Peyer's patch (tissue), 4 donors: ENCODE measurements around the gene ZNF160.

Experiments used
- POLR2A ChIP-seq, 2 donors: fragments of 450-650 bp; IDR thresholded peaks; one replicate each; pipeline ENCODE4 v1.5.1; 2017; ENCODE audit warnings: antibody characterized with exemption in 2 of 2, mild to moderate bottlenecking in 2 of 2, moderate library complexity in 2 of 2
- TF ChIP-seq, protein P1 (sequence below), 6 experiments: fragments of 450-650 bp in 4 of 6; fragments of 200-600 bp in 2 of 6; sonication (generic) in 1 of 6; IDR thresholded peaks; one replicate each; pipeline ENCODE4 v1.5.1; 2017 to 2019; ENCODE audit warnings: antibody characterized with exemption in 6 of 6, mild to moderate bottlenecking in 3 of 6, moderate library complexity in 1 of 6

DNA sequence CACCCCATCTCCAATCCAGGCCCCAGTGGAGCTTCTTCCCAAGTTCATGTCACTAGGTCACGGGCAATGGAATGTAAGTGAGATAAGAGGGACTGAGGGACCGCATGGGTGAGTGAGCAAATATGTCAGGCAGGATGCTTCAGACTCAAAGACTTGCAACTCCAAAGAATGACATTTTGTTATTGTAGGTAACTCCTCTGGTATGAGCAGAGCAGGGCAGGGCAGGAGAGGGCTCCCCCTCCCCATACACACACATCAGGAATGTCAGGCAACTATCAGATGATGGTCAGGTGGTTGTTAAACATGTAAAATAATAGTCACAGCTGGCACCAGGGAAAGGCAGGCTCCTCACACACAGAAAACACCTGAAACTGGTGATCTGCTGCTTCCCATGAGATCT is 48.1 kb downstream of the ZNF160 start:
- TF ChIP-seq POLR2A (IDR thresholded peaks at IDR 0.05): no peak
- TF ChIP-seq, protein P1, sequence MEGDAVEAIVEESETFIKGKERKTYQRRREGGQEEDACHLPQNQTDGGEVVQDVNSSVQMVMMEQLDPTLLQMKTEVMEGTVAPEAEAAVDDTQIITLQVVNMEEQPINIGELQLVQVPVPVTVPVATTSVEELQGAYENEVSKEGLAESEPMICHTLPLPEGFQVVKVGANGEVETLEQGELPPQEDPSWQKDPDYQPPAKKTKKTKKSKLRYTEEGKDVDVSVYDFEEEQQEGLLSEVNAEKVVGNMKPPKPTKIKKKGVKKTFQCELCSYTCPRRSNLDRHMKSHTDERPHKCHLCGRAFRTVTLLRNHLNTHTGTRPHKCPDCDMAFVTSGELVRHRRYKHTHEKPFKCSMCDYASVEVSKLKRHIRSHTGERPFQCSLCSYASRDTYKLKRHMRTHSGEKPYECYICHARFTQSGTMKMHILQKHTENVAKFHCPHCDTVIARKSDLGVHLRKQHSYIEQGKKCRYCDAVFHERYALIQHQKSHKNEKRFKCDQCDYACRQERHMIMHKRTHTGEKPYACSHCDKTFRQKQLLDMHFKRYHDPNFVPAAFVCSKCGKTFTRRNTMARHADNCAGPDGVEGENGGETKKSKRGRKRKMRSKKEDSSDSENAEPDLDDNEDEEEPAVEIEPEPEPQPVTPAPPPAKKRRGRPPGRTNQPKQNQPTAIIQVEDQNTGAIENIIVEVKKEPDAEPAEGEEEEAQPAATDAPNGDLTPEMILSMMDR (IDR thresholded peaks at IDR 0.05): no peak
